B cell (primary cell): ENCODE results near the gene NUDT3. TPM values are rescaled to one million over a fixed set of nuclear protein-coding genes. Genes with fewer than 3 reads are reported as not detected.

ENCODE experiments used
- ATAC-seq: fragments of 200-7000 bp; cut with Tn5 transposase; one replicate; pipeline ENCODE4 v1.10.0; 2021; ENCODE audit warnings: low read depth, mild to moderate bottlenecking, moderate number of reproducible peaks, moderate library complexity
- CTCF ChIA-PET: fragments of 350-600 bp; sonication (Branson Sonifier 250); formaldehyde crosslinking; loops from one replicate; lab custom pipeline; 2021; ENCODE audit warnings: antibody characterized with exemption, inconsistent platforms; lab: Charles Lee
- POLR2A ChIA-PET: fragments of 350-600 bp; sonication (Branson Sonifier 250); formaldehyde crosslinking; loops from one replicate; lab custom pipeline; 2021; ENCODE audit warnings: antibody characterized with exemption; lab: Charles Lee
- DNase-seq: peaks from one replicate; pipeline ENCODE4 v3.0.0; 2013
- H2AFZ ChIP-seq: 2 replicates; pipeline ENCODE4 v1.6.1; 2012; ENCODE audit warnings: mild to moderate bottlenecking, low read depth, low read length; ENCODE audit not compliant: insufficient read depth, poor library complexity, severe bottlenecking
- H3K27ac ChIP-seq, 2 donors: 1 replicate in 1 of 2; 2 replicates in 1 of 2; pipeline ENCODE4 v1.5.1; 2012 to 2013; ENCODE audit warnings: low read length in 2 of 2, mild to moderate bottlenecking in 2 of 2, moderate library complexity in 1 of 2
- H3K27me3 ChIP-seq, 4 experiments: fragments of 200-600 bp in 1 of 4; sonication (generic) in 1 of 4; replicated peaks in 1 of 4; 1 replicate in 2 of 4; 2 replicates in 2 of 4; pipeline versions ENCODE4 v1.6.1 to v1.7.0; 2013 to 2016; ENCODE audit warnings: low read length in 3 of 4, mild to moderate bottlenecking in 2 of 4, mixed read lengths in 1 of 4, moderate library complexity in 1 of 4; ENCODE audit not compliant: insufficient read depth in 4 of 4, control insufficient read depth in 3 of 4; ENCODE audit errors: control extremely low read depth in 1 of 4
- H3K36me3 ChIP-seq, 2 experiments: replicated peaks in 1 of 2; 1 replicate in 1 of 2; 2 replicates in 1 of 2; pipeline versions ENCODE4 v1.6.1 to v1.7.1; 2013; ENCODE audit warnings: low read length in 1 of 2; ENCODE audit not compliant: insufficient read depth in 2 of 2, control insufficient read depth in 1 of 2; ENCODE audit errors: control extremely low read depth in 1 of 2, extremely low read depth in 1 of 2
- H3K4me1 ChIP-seq, 2 donors: fragments of 200-600 bp in 1 of 2; sonication (generic) in 1 of 2; 1 replicate in 1 of 2; 2 replicates in 1 of 2; pipeline versions ENCODE4 v1.5.1 to v1.6.1; 2013 to 2017; ENCODE audit warnings: low read length in 2 of 2; ENCODE audit not compliant: control insufficient read depth in 2 of 2, insufficient read depth in 2 of 2
- H3K4me2 ChIP-seq: replicated peaks from 2 replicates; pipeline ENCODE3; 2012; ENCODE audit warnings: mild to moderate bottlenecking, low read depth, low read length; ENCODE audit not compliant: poor library complexity, severe bottlenecking
- H3K4me3 ChIP-seq, 5 experiments: fragments of 200-600 bp in 1 of 5; sonication (generic) in 1 of 5; 1 replicate in 3 of 5; 2 replicates in 2 of 5; pipeline versions ENCODE4 v1.5.1 to v1.7.0; 2011 to 2016; ENCODE audit warnings: low read length in 4 of 5, mild to moderate bottlenecking in 4 of 5, low read depth in 2 of 5, control low read depth in 1 of 5, moderate library complexity in 1 of 5; ENCODE audit not compliant: insufficient read depth in 1 of 5; ENCODE audit errors: control extremely low read depth in 1 of 5, extremely low read depth in 1 of 5
- H3K79me2 ChIP-seq: fragments of 200-600 bp; sonication (generic); one replicate; pipeline ENCODE4 v1.6.0; 2016; ENCODE audit warnings: low read length; ENCODE audit not compliant: control insufficient read depth, insufficient read depth
- H3K9ac ChIP-seq: fragments of 200-600 bp; sonication (generic); 2 replicates; pipeline ENCODE4 v1.6.1; 2017; ENCODE audit warnings: mild to moderate bottlenecking, low read length, moderate library complexity
- H3K9me3 ChIP-seq, 3 donors: one replicate each; pipeline versions ENCODE4 v1.6.1 to v1.7.1; 2013; ENCODE audit warnings: low read length in 2 of 3; ENCODE audit not compliant: control insufficient read depth in 2 of 3, insufficient read depth in 1 of 3; ENCODE audit errors: control extremely low read depth in 1 of 3
- H4K20me1 ChIP-seq: 2 replicates; pipeline ENCODE4 v1.6.0; 2012; ENCODE audit warnings: mild to moderate bottlenecking, low read length; ENCODE audit not compliant: insufficient read depth, control insufficient read depth, poor library complexity, severe bottlenecking
- H3K27ac Mint-ChIP-seq: one replicate; pipeline ENCODE4 v1.8.0; 2021; ENCODE audit warnings: mixed read lengths
- H3K27me3 Mint-ChIP-seq: one replicate; pipeline ENCODE4 v1.8.0; 2021; ENCODE audit warnings: mixed read lengths
- H3K4me1 Mint-ChIP-seq: one replicate; pipeline ENCODE4 v1.8.0; 2021; ENCODE audit warnings: mixed read lengths
- H3K4me3 Mint-ChIP-seq: one replicate; pipeline ENCODE4 v1.8.0; 2021; ENCODE audit warnings: mixed read lengths
- H3K9me3 Mint-ChIP-seq: one replicate; pipeline ENCODE4 v1.8.0; 2022; ENCODE audit warnings: mixed read lengths; ENCODE audit not compliant: insufficient read depth
- CTCF ChIP-seq: fragments of 200-600 bp; IDR thresholded peaks from one replicate; pipeline ENCODE4 v1.8.0; 2022; ENCODE audit warnings: antibody characterized with exemption, mild to moderate bottlenecking
- EZH2 ChIP-seq: IDR thresholded peaks from 2 replicates; pipeline ENCODE4 v1.6.1; 2012; ENCODE audit warnings: borderline replicate concordance, low read depth, mild to moderate bottlenecking, moderate library complexity, low read length; ENCODE audit not compliant: insufficient read depth, poor library complexity, severe bottlenecking
- WGBS: methylation state at CpG from one replicate; pipeline ENCODE4 v1.1.5; 2013; ENCODE audit warnings: missing lambda C conversion rate; ENCODE audit not compliant: insufficient coverage; 5-methylcytosine and 5-hydroxymethylcytosine counted together
- intact Hi-C: fragments of 100-400 bp; cut with micrococcal nuclease; formaldehyde crosslinking; loops from one replicate; pipeline ENCODE4 v1.10.0; 2022
- polyA plus RNA-seq: library from polyadenylated mRNA; depleted of rRNA; stranded (reverse); fragments of >200 nt; gene quantifications from 2 replicates; pipeline ENCODE4 v1.2.3, GENCODE V29; 2012
- total RNA-seq, 2 donors: library from RNA; stranded (reverse); fragments of 120-200 nt in 1 of 2; gene quantifications; 1 replicate in 1 of 2; 2 replicates in 1 of 2; pipeline versions ENCODE4 v1.2.3 to v1.2.4, GENCODE V29; 2013 to 2022

The NUDT3 gene
- total and polyA plus RNA-seq, 2 donors (not counting 1 experiment from before 2014, with no cell fraction given), result 18.2 to 37.4 TPM

GRCh38 chr6:34273242-34273805, 119.1 kb downstream of the NUDT3 start:
- POLR2A ChIA-PET, result no interaction called here
- no peak overlapping the region for H3K27ac ChIP-seq

More at GRCh38 chr6:34273242-34273805, 119.1 kb downstream of the NUDT3 start:
- ATAC-seq (no peak), DNase-seq (no peak)
- Histone ChIP-seq H3K27me3 (no peaks in the 10 kb centered on the region), H3K9me3 (no peaks in the 10 kb centered on the region), H3K36me3 (no peaks in the 10 kb centered on the region), H3K4me1 (peaks cover 11 to 21% of the 10 kb centered on the region in 2 donors), H4K20me1 (no peaks in the 10 kb centered on the region), H3K9ac (no peak overlapping the region), H3K4me2 (peak overlapping the region; percentile 28), H2AFZ (no peak overlapping the region), H3K79me2 (no peaks in the 10 kb centered on the region), H3K4me3 (no peak overlapping the region)
- Mint-ChIP-seq H3K4me1 (peaks cover 31% of the 10 kb centered on the region), H3K27ac (no peak overlapping the region), H3K4me3 (no peak overlapping the region), H3K9me3 (no peaks in the 10 kb centered on the region), H3K27me3 (no peaks in the 10 kb centered on the region)
- intact Hi-C loops, result no loop called here
- CTCF ChIA-PET, result interaction anchor here (1.5 kb wide), 1 partner anchor 9 kb away, joined by 5 read pairs; no protein-coding TSS in a partner anchor
- no peak for TF ChIP-seq EZH2
- TF ChIP-seq CTCF, result no peak
- 86% methylated on average over 1 of the region's 3 CpGs for WGBS
